Measurements from ENCODE around the gene SEC11C.

Gene SEC11C

GRCh38 chr18:59139615-59140301 is at the start of gene SEC11C:
Gene SEC11C (plus strand): TSS chr18:59139884. CDS start chr18:59139949, 65 bp downstream.
- no peak; the same call in 1 of the 2 replicates for TF ChIP-seq GATA2 (IDR thresholded peaks at IDR 0.05; ENCODE audit: low read depth, low read length)
- TF ChIP-seq GATA3 (IDR thresholded peaks at IDR 0.05; ENCODE audit: low read depth, low read length), result no peak

- TF ChIP-seq GATA3 (IDR thresholded peaks at IDR 0.05; ENCODE audit: low read depth, low read length) (no peak), GATA2 (IDR thresholded peaks at IDR 0.05; ENCODE audit: low read depth, low read length) (no peak)
Measured at GRCh38 chr18:59090966-59091603, 48.6 kb upstream of the SEC11C start.

- TF ChIP-seq GATA3 (IDR thresholded peaks at IDR 0.05; ENCODE audit: low read depth, low read length), result no peak
- no peak for TF ChIP-seq GATA2 (IDR thresholded peaks at IDR 0.05; ENCODE audit: low read depth, low read length)
Measured at GRCh38 chr18:59093668-59094067, 46.0 kb upstream of the SEC11C start.

DNA sequence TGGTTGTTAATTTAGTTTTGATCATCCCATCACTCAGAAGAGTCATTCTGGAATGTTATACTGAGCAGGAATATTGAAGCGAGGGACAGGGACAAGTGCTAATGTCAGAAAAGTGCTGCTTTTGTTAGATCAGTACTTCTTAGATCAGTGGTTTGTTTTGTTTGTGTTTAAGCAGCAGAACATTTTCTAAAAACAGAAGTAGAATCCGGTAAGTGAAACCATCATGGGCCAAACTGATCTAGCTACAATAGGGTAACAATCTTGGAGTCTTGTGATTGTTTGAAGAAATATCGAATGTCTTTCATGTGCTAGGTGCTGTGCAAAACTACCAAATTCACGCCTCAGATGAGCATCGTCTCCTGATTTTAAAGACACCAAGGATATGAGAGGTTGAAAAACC is 45.1 kb upstream of the SEC11C start:
- TF ChIP-seq GATA3 (IDR thresholded peaks at IDR 0.05; ENCODE audit: low read depth, low read length) (no peak), GATA2 (IDR thresholded peaks at IDR 0.05; ENCODE audit: low read depth, low read length) (no peak)

GRCh38 chr18:59096098-59096789 is 43.4 kb upstream of the SEC11C start:
- TF ChIP-seq GATA3 (IDR thresholded peaks at IDR 0.05; ENCODE audit: low read depth, low read length) (no peak), GATA2 (IDR thresholded peaks at IDR 0.05; ENCODE audit: low read depth, low read length) (no peak)

- TF ChIP-seq GATA2 (IDR thresholded peaks at IDR 0.05; ENCODE audit: low read depth, low read length) (no peak), GATA3 (IDR thresholded peaks at IDR 0.05; ENCODE audit: low read depth, low read length) (no peak)
Measured at GRCh38 chr18:59101830-59102414, 37.8 kb upstream of the SEC11C start.

GRCh38 chr18:59109375-59109774 is 30.3 kb upstream of the SEC11C start:
- TF ChIP-seq GATA2 (IDR thresholded peaks at IDR 0.05; ENCODE audit: low read depth, low read length), result no peak
- no peak for TF ChIP-seq GATA3 (IDR thresholded peaks at IDR 0.05; ENCODE audit: low read depth, low read length)

DNA sequence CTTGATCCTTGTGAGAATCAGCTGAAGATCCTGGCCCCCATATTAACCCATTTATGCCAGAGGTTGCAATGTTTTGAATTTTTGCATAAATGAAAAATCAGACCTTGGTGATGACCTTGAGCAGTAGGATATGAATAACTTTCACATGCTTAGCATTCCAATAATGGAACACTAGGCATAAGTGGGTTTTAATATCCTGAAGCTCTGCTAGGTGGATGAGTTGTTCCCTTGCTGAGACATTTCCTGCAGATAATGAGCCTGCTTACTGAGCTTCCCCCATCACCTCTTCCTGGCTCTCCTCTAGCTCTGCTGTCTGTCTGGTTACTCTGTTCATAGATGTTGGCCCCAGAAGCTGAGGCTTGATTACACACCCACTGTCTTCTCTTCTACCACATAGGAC is 25.5 kb upstream of the SEC11C start:
- no peak for TF ChIP-seq GATA3 (IDR thresholded peaks at IDR 0.05; ENCODE audit: low read depth, low read length)
- TF ChIP-seq GATA2 (IDR thresholded peaks at IDR 0.05; ENCODE audit: low read depth, low read length), result no peak

DNA sequence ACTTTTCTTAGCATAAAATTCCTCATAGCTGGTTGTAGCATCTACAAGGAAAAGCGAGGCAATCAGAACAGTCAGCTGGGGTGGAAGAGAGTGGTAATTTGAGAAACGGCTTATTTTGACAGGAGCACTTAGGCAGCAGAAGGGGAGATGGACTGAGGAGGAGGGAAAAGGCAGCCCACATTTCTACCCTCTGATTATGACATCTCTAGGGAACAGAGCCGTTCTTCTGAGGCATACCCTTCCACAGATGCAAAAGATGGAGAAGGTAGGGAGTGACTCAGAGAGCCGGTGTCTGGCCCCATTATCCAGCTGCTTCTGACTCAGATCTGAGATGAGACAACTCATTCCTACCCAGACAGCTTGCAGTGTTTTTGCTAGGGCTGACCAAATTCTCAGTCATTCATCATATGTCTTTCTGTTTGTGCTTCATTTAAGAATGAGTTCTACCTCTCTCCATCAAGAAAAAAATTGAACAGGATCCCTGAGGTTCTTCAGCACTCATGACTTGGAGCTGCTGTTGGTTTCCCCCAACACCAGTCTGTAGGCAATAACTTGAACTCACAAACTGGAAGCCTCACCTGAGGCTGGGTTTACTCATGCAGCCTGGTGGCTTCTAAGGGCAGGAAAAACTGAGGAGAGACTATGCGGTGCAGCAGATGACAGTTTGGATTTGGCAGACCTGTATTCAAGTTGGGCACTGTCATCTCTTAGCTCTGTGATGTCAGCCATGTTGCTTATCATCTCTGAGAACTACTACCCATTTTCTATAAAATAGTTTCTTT is 15.9 kb upstream of the SEC11C start:
- TF ChIP-seq GATA3 (IDR thresholded peaks at IDR 0.05; ENCODE audit: low read depth, low read length), result no peak
- no peak for TF ChIP-seq GATA2 (IDR thresholded peaks at IDR 0.05; ENCODE audit: low read depth, low read length)

GRCh38 chr18:59124370-59124704 is 15.3 kb upstream of the SEC11C start:
- TF ChIP-seq GATA3 (IDR thresholded peaks at IDR 0.05; ENCODE audit: low read depth, low read length) (no peak), GATA2 (IDR thresholded peaks at IDR 0.05; ENCODE audit: low read depth, low read length) (no peak)

GRCh38 chr18:59127047-59127446 is 12.6 kb upstream of the SEC11C start:
- TF ChIP-seq GATA3 (IDR thresholded peaks at IDR 0.05; ENCODE audit: low read depth, low read length) (no peak), GATA2 (IDR thresholded peaks at IDR 0.05; ENCODE audit: low read depth, low read length) (no peak)

DNA sequence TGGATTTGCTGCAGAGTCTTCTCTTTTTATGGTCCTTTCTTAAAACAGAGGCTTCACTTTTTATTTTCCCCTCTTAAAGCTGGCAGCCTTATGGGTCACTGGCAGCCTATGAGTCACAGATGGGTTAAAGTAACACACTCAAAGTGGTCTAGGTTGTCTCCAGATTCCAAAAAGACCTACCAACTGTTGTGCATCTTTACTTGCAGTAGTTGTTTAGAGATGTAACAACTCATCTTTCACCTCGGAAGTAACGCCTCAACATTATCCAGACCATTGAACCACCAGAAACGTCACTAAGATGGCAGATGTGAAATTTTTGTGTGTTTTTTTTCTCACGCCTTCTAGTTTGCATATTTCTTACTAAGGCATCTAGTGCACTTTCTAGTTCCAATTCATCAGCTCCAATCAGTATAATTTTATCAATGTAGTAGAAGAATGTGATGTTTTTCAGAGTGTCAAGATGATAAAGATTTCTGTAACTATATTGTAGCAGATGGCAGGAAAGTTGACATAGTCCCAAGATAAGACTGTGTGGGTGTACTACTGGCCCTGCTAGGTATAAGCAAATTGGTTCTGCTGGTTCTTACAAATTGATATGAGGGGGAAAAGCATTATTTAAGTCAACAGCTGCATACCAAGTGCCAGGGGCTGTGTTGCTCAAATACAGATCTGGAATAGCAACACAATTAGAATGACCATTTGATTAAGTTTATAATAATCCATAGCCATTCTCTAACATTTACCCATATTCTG is 9.6 kb upstream of the SEC11C start:
- TF ChIP-seq GATA3 (IDR thresholded peaks at IDR 0.05; ENCODE audit: low read depth, low read length) (no peak), GATA2 (IDR thresholded peaks at IDR 0.05; ENCODE audit: low read depth, low read length) (no peak)

DNA sequence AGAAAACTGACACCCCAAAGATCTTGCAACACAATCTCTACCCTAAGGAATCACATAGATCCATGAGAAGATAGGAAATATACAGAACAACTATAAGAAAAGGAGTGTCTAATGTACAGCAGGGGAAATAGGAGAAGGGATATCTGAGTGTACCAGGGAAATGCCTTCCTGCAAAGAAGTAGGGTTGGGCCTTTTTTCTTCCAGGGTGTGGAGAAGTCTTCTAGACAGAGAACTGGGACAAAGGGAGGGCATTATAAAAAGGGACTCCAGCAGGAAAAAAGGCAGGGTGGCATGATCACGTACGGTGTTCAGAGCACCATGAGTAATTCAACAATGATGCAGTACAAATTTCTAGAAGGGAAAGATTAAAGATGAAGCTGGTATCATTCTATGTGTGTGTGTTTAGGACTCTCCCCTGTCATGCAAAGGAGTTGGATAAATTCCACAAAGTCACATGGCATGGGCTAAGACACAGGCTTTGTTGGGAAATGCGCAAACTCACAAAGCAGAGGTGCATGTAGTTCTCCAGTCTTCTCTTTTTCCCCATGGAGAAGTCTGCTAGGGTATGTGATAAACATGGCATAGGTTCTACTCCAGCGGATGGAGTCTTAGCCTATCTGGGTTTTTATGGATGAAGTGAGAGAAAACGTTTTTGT is 6.7 kb upstream of the SEC11C start:
- TF ChIP-seq GATA2 (IDR thresholded peaks at IDR 0.05; ENCODE audit: low read depth, low read length) (no peak), GATA3 (IDR thresholded peaks at IDR 0.05; ENCODE audit: low read depth, low read length) (no peak)
